ENCODE measurements around the gene KCNQ2.

DNA sequence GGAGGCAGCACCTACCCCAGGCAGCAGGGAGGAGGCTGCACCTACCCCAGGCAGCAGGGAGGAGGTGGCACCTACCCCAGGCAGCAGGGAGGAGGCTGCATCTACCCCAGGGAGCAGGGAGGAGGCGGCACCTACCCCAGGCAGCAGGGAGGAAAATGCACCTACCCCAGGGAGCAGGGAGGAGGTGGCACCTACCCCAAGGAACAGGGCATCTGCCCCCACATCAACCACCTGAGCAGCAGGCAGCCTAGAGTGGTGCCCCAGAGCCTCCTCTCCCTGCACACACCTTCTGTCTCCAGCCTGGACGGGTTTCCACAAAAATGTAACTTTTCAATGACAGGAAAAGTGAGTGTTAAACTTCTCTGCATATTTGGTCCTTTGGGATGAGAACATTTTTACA lies 10.2 kb downstream of the KCNQ2 start:
- TF ChIP-seq CTCF (conservative IDR thresholded peaks at IDR 0.05) (no peak), ZFX (IDR thresholded peaks at IDR 0.05) (no peak)
